NCI-H1417 treated with DMSO at 0.1 percent for 48 hours (cell line): ENCODE measurements around the gene PBX4.
"Not testable (repeated sequence)": the region's sequence is repeated elsewhere in the genome, so short reads cannot be mapped to it uniquely, and the experiment has no call there.

Experiments
- DNase-seq: peaks from one replicate; lab custom pipeline; 2025; lab: John Stamatoyannopoulos, UW

Gene PBX4

GRCh38 chr19:19618219-19619051 is at the start of gene PBX4:
Gene PBX4 (minus strand): TSS chr19:19618687. CDS start chr19:19618629, 58 bp downstream.
- peak; percentile 93 for DNase-seq

GRCh38 chr19:19665420-19665948 is 47.0 kb upstream of the PBX4 start:
- DNase-seq: not testable (repeated sequence)

- peak; percentile 90 for DNase-seq
Measured at GRCh38 chr19:19663256-19664120, 45.0 kb upstream of the PBX4 start, which contains the start of gene ATP13A1. Gene ATP13A1 (minus strand): TSS chr19:19663676. CDS start chr19:19663666, 10 bp downstream.

GRCh38 chr19:19662871-19663255 is 44.4 kb upstream of the PBX4 start:
- no peak for DNase-seq

GRCh38 chr19:19662344-19662743 is 43.9 kb upstream of the PBX4 start:
- DNase-seq: no peak

GRCh38 chr19:19661675-19662251 is 43.3 kb upstream of the PBX4 start:
- no peak for DNase-seq

GRCh38 chr19:19661141-19661674 is 42.7 kb upstream of the PBX4 start:
- DNase-seq: no peak

- DNase-seq: no peak
Measured at GRCh38 chr19:19659646-19660245, 41.3 kb upstream of the PBX4 start.

- no peak for DNase-seq
Measured at GRCh38 chr19:19657397-19657783, 38.9 kb upstream of the PBX4 start.

- no peak for DNase-seq
Measured at GRCh38 chr19:19656451-19657396, 38.2 kb upstream of the PBX4 start.

- DNase-seq: no peak
Measured at GRCh38 chr19:19655641-19656343, 37.3 kb upstream of the PBX4 start.

GRCh38 chr19:19655051-19655594 is 36.6 kb upstream of the PBX4 start:
- no peak for DNase-seq

GRCh38 chr19:19654441-19654840 is 36.0 kb upstream of the PBX4 start:
- DNase-seq: no peak

GRCh38 chr19:19653597-19654147 is 35.2 kb upstream of the PBX4 start:
- DNase-seq: no peak

- DNase-seq: no peak
Measured at GRCh38 chr19:19652482-19653295, 34.2 kb upstream of the PBX4 start.

- no peak for DNase-seq
Measured at GRCh38 chr19:19651076-19651475, 32.6 kb upstream of the PBX4 start.

- no peak for DNase-seq
Measured at GRCh38 chr19:19650331-19650730, 31.8 kb upstream of the PBX4 start.

GRCh38 chr19:19649580-19649995 is 31.1 kb upstream of the PBX4 start:
- DNase-seq: no peak
